ENCODE results near the gene BICD2.

DNA sequence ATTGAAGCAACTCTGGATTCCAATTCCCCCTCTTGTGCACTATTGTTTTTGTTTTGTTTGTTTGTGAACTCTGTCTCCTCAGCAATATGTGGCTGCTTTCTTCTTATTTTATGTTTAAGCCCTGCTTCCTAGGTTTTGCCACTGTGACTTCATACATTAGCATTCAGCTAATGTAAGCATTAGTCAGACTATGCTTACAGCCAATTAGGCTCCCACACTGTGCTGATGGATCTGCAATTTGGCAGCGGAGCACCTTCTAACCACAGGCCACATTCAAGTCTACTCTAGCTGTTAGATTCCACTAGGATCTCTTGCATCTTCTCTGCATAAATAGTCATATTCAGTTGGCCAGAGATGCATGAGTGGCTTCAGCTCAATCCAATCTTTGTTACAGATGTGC, 9.6 kb upstream of the BICD2 start:
- TF ChIP-seq YY1 (IDR thresholded peaks at IDR 0.05; ENCODE audit: low read depth, low read length) (no peak), POLR2AphosphoS5 (IDR thresholded peaks at IDR 0.05; ENCODE audit: low read depth, low read length) (no peak)

Data from H1 (cell line).